COLO829 (cell line): Measurements from ENCODE around the gene INSYN2A.

Experiments used
- DNase-seq: peaks from one replicate; pipeline ENCODE4 v3.0.0; 2012; ENCODE audit warnings: low spot score

The INSYN2A gene

DNA sequence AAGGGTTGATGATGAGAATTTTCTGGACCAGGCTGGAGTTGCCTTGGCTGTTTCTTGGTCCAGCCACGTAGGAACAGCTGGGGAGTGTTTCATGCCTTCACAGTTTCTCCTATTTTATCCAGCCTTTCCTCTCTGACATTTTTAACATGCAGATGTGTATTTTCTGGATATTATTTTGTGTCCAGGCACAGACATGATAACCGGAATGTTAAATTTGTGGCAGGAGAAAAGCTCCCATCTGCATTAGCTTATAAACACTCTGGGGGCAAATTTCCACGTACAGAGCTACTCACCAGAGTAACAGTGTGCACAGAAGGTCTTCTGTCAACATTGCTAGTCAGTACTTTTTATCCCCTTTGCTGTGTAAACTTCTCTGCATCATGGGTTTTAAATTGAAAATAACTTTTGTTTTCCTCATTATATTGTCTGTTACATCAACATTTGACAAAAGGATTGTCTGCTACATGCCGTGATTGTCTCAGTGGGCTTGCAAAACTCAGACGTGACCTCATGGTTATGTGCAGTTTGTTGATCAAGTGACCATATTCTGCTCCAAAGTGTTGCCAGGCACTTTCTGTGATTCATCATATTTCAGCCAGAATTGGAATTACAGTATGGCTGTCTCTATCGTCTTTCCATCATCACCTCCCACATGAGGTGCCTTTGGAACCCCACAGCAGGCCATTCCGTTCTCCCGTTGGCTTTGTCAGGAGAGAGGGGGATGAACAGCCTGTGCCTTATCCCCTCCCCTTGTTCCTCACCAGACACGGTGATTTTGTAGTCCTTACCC lies 41.4 kb downstream of the INSYN2A start:
- no peak for DNase-seq

DNA sequence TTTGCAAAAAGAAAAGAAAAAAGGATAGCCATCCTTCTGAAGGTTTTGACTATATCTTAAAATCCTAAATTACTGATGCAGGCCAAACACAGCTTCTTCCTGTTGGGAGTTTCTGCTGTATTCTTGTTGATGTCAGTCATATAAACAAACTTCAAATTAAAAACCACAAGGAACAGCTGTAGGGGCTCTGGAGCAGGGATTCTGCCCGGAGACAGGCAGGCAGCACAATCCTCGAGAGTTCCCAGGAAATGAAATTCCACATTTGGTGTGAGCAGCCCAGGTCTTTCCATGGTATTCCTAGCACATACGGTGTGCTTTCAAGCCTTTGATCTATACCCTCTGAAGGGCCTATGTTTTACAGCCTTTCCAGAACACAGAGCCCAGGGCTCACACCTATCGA lies 43.2 kb downstream of the INSYN2A start:
- DNase-seq, result no peak

DNA sequence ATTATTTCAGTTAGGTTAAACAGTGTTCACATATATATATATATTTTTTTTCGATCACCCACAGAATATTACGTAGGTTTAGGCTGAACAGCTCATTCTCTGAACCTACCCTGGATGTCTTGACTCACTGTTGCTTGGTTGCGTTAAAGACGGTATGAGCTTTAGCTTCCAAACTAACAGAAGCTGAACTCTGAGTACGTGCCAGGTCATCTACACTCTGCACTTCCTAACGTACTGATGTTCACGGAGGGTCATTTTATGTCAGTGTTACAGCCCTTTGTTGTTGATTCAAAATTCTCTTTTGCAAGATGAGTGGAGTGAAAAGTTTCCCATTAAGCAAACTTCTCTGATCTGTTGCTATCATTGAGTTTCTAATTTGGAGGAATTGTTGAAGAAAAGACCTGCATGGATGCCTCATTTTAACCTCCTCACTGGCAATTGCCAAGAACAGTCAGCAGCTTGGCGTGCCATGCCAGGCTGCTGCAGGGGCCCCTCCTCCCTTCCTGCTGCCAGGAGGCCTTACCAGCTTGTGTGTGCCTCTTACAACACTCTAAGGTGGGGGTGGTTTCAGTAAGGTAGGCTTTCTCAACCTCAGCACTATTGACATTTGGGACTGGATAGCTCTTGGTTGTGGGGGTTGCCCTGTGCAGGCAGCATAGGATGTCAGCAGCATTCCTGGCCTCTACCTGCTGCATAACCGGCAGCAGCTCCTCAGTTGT lies 44.3 kb downstream of the INSYN2A start:
- no peak for DNase-seq

DNA sequence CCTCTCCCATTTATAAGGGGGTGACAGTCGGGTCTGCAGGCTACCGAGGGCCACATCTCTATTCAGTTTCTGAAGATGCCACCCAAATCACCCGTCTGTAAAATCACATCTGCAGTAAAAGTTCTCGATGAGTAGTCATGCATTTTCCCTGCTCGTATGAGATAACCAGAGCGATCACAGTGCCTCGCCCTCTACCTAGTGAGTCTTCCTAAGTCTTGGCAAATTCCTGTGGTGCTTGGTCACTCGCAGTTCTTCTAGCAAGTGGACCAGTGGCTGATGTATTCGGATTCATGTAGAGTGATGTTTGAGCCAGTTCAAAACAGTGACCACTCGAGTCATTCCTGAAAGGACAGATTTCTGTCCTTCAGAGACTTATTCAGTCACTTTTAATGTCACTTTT lies 44.9 kb downstream of the INSYN2A start:
- DNase-seq, result no peak

DNA sequence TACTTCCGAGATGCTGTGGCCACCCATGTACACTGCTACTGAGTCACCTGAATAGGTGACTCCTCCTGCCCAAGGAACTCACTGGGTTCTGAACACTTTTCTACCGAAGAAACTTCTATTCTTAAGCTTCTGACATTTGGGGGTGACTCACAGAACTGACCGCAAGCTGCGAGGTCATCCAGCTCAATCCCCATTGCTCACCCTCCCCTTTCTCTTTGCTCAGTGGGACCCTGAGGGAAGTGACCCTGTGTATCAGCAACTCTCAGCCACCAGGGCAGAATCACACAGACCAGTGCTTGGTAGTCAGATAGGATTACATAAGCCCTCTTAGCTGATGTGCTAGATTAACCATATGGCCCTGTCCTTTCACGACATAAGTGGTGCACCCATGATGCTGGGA lies 46.3 kb downstream of the INSYN2A start:
- no peak for DNase-seq

DNA sequence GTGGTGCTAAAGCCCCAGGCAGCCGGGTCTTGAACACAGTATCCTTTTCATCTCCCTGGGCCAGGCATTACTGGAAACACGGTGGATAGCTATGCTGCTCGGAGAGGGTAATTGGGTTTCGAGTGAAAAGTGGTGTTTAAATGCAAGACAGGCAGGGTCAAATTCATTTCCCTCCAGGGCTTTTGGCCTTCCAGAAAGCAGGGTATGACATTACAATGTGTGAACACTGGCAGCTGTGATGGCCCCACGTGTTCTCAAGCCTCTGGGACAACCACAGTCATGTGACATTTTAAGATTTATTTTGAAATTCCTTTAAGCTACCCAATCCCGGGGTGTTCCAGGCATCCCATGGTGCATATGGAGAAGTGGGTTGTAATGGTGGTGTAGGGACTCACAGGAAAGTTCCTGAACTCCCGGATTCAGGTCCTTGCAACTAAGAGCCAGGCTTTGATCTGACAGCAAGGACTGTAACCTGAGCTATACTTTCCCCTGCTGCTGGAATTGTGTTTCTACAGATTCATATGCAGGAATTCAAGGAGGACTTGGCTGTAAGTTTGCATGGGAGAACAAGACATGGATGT lies 46.8 kb downstream of the INSYN2A start:
- DNase-seq, result no peak

DNA sequence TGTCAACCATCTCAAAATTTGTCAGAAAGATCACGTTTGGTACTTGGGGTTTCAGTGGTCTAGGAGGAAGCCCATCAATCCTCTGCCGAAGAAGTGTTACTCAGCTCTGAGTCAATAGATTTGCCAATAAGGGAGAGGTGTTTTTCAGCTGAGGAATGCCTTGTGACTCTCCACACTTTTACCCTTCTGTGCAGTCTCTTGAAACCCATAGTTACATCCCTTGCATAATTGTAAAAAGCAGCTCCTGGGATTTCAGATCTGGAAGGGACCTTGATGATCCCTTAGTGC lies 47.5 kb downstream of the INSYN2A start:
- DNase-seq, result no peak

DNA sequence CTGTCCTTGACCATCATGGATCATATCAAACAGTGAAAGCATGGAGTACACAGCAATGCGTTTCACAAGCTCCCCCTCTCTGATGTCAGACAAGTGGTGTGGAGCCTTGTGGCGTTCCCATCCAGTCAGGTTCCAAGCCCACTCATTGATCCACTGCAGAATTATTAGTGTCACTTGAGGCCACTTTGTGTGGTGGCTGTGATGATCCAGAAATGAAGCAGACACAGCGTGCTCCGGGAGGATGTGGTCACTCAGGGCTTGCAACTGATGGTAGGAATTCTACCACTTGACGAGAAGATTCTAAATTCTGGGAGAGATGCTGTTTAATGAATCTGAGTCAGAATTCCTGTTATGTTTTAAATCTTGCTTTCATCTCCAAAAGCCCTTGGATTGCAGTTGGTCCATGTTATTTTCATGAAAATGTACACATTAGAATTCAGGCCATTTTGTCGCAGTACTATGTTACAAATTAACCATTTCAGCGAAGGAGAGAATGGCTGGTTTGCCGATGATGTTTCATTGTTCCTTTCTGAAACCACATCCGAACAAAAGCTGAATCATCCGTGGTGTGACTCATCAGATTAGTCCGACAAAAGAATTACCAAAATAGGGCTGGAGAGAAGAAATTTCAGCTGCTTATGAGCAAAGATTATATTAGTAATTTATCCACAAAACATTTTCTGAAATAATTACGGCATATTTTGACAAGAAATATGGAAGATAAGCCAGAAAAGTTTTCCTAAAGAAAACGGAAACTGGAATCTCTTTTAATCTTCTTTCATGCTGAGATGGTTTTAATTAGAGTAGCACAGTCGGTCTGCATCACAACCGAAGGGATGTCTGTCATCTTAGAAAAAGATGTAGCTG lies 48.1 kb downstream of the INSYN2A start:
- DNase-seq, result no peak

DNA sequence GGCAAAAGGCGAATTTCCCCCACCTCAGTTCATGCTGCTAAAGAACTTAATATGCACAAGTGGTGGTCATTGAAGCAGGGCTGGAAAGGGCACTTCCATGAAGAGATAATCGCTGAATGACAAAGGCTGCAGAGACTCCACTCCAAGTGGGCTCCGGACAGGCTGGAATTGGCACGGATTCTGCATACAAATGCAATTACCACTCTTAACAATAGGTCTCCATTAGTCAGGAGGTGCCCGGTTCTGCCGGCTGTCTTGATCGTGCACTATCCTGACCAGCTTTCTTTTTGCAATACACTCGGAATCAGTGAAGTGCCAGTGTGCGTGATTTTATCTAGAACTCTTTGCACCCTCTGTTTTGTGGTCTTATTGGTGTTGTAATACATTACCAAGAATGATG lies 49.7 kb downstream of the INSYN2A start:
- DNase-seq, result no peak
